ENCODE results near the gene MEIS1.

Gene MEIS1

DNA sequence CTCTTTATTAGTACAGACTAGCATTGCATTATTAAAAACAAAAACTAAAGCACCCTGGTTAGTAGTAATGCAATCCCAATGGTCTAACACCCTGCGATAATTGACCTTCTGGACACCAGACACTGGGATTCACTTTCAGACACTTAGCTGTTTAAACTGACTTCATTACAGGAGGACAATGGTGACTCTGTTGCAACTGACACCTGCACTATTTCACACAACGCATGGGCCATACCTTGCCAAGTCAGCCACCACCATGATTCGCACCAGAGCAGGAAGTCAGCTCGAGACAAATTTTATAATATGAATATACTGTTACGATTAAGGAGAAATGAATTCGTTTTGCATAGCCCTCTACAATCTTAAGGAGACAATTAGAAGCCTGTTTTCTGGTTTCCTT, 150.7 kb downstream of the MEIS1 start:
- no peak for DNase-seq

DNA sequence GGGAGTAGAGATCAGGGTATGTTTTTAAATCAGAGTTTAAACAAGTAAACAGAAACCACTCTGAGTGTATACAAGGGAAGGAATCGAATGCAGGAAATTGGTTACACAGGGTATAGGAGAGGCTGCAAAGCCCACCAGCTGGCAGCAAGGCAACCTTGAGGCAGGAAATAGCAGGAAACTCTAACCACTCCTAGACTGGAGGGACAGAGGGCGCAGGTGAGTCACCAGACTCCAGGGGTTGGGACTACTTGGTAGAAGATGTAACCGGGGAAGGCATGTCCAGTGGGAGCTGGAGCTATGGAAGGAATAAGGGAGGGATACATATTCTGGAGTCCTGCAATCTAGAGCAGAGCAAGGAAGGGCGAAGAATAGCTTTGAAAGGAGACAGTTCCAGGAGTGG, 152.3 kb downstream of the MEIS1 start:
- no peak for DNase-seq

- DNase-seq: no peak
Observed at GRCh38 chr2:66594001-66594400, 159.1 kb downstream of the MEIS1 start.

- DNase-seq: no peak
Observed at GRCh38 chr2:66595556-66595955, 160.6 kb downstream of the MEIS1 start.

DNA sequence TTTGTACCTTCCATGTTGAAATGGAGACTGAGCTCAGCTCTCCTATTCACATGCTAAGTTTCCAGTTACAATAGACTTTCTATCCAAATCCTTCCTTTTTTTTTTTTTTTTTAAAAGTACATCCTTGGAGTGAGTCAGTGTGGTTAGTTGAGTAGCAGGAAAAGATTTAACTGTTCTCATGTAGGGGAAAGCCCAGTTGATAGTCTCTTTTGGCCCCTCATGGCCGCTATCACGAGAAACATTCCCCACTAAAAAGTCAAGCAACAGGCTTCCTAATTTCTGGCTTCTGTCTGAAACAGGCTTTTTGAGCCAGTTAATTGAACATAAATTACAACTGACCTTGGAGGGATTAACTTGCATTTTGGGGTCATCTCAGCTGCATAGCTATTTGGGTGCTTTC, 161.3 kb downstream of the MEIS1 start:
- DNase-seq: no peak

DNA sequence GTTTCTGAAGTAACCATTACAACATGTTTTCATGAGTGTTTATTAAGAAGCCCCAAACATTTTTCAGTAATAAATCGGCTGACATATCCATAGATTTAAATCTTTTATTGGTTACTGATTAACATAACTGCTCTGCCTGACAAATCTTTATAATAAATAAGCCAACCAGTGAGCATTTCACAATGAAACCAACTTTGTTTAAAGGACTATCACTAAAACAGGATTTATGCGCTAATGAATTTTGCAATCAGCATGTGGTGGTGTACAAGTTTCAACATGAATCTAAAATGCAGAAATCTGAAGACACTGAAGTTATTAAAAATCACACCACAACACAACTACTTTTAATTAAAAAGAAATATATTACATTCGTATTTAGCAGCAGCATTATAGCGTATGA, 166.7 kb downstream of the MEIS1 start:
- DNase-seq: no peak

DNA sequence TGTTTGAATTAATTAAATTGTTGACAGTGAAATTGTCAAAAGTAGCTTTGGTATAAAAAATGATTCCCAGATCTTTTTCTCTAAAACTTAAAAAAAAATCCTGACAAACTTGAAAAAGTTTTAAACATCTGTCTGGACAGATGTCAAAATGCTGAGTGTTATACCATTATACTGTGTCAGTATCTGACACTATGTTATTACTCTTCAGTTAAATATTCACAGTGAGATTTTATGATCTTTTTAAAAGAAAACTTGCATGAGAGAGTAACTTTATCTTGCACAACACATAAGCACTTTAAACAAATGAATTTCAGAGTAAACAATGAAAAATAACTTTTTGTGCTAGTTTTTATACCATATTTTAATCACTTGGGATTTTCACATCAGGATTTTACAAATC, 167.4 kb downstream of the MEIS1 start:
- DNase-seq: no peak

GRCh38 chr2:66604326-66604725, 169.4 kb downstream of the MEIS1 start:
- DNase-seq: no peak

GRCh38 chr2:66604976-66605375, 170.1 kb downstream of the MEIS1 start:
- DNase-seq: no peak

- DNase-seq: no peak
Observed at GRCh38 chr2:66607152-66607551, 172.2 kb downstream of the MEIS1 start.

Measured in hematopoietic multipotent progenitor cell treated with erythropoietin and hydrocortisone succinate and interleukin-3 and kit ligand, for 8 days (in vitro differentiated cells).